Activated CD8-positive, alpha-beta T cell treated with anti-CD3 and anti-CD28 coated beads for 36 hours (primary cell): ENCODE measurements around the gene MAPKAPK5. TPM values are rescaled to one million over a fixed set of nuclear protein-coding genes. Genes with fewer than 3 reads are reported as not detected.
"Not testable (repeated sequence)": the region's sequence is repeated elsewhere in the genome, so short reads cannot be mapped to it uniquely, and the experiment has no call there.

ENCODE experiments used
- ATAC-seq: fragments of 200-7000 bp; cut with Tn5 transposase; one replicate; pipeline ENCODE4 v1.10.0; 2021; ENCODE audit warnings: mild to moderate bottlenecking, moderate library complexity
- CTCF ChIA-PET: fragments of 350-600 bp; sonication (Branson Sonifier 250); formaldehyde crosslinking; loops from one replicate; lab custom pipeline; 2021; ENCODE audit warnings: antibody characterized with exemption; lab: Charles Lee
- POLR2A ChIA-PET: fragments of 350-600 bp; sonication (Branson Sonifier 250); formaldehyde crosslinking; loops from one replicate; lab custom pipeline; 2021; ENCODE audit warnings: antibody characterized with exemption; lab: Charles Lee
- DNase-seq: peaks from one replicate; pipeline ENCODE4 v3.0.0-alpha.2; 2020
- H3K27ac Mint-ChIP-seq: one replicate; pipeline ENCODE4 v1.8.0; 2021; ENCODE audit warnings: mild to moderate bottlenecking, mixed read lengths
- H3K27me3 Mint-ChIP-seq: one replicate; pipeline ENCODE4 v1.8.0; 2021; ENCODE audit warnings: mixed read lengths
- H3K36me3 Mint-ChIP-seq: one replicate; pipeline ENCODE4 v1.8.0; 2021; ENCODE audit warnings: low read depth, mixed read lengths
- H3K4me1 Mint-ChIP-seq: one replicate; pipeline ENCODE4 v1.8.0; 2021; ENCODE audit warnings: low read depth, mixed read lengths
- H3K4me3 Mint-ChIP-seq: one replicate; pipeline ENCODE4 v1.8.0; 2021; ENCODE audit warnings: mild to moderate bottlenecking, moderate library complexity, mixed read lengths
- H3K9me3 Mint-ChIP-seq: one replicate; pipeline ENCODE4 v1.8.0; 2021; ENCODE audit warnings: mixed read lengths
- intact Hi-C: fragments of 100-400 bp; cut with micrococcal nuclease; formaldehyde crosslinking; loops from one replicate; pipeline ENCODE4 v1.10.0; 2022
- total RNA-seq, 2 experiments: library from RNA; stranded (reverse); gene quantifications; one replicate each; pipeline ENCODE4 v1.2.3, GENCODE V29; 2021
- TF ChIP-seq, protein P1 (sequence below): fragments of 200-600 bp; IDR thresholded peaks from one replicate; pipeline ENCODE4 v1.8.0; 2022; ENCODE audit warnings: antibody characterized with exemption, mild to moderate bottlenecking

The MAPKAPK5 gene
- total RNA-seq, 2 experiments from 2014 or later = 54.3 to 64.2 TPM

GRCh38 chr12:111816065-111816615 lies 25.9 kb upstream of the MAPKAPK5 start:
- TF ChIP-seq, protein P1, sequence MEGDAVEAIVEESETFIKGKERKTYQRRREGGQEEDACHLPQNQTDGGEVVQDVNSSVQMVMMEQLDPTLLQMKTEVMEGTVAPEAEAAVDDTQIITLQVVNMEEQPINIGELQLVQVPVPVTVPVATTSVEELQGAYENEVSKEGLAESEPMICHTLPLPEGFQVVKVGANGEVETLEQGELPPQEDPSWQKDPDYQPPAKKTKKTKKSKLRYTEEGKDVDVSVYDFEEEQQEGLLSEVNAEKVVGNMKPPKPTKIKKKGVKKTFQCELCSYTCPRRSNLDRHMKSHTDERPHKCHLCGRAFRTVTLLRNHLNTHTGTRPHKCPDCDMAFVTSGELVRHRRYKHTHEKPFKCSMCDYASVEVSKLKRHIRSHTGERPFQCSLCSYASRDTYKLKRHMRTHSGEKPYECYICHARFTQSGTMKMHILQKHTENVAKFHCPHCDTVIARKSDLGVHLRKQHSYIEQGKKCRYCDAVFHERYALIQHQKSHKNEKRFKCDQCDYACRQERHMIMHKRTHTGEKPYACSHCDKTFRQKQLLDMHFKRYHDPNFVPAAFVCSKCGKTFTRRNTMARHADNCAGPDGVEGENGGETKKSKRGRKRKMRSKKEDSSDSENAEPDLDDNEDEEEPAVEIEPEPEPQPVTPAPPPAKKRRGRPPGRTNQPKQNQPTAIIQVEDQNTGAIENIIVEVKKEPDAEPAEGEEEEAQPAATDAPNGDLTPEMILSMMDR = no peak
- no peak overlapping the region for H3K27ac Mint-ChIP-seq
- no peaks in the 10 kb centered on the region for H3K36me3 Mint-ChIP-seq
- CTCF ChIA-PET = interaction anchor here (1.1 to 1.7 kb wide), 5 partner anchors 10 to 62 kb away, joined by 3 to 5 read pairs (median 3); partner anchors contain the start of gene MAPKAPK5
- H3K4me1 Mint-ChIP-seq = peaks cover 10% of the 10 kb centered on the region
- no peaks in the 10 kb centered on the region for H3K9me3 Mint-ChIP-seq
- no peak for DNase-seq
- intact Hi-C loops = no loop called here
- no peaks in the 10 kb centered on the region for H3K27me3 Mint-ChIP-seq
- no peak overlapping the region for H3K4me3 Mint-ChIP-seq
- no peak for ATAC-seq
- POLR2A ChIA-PET = no interaction called here

DNA sequence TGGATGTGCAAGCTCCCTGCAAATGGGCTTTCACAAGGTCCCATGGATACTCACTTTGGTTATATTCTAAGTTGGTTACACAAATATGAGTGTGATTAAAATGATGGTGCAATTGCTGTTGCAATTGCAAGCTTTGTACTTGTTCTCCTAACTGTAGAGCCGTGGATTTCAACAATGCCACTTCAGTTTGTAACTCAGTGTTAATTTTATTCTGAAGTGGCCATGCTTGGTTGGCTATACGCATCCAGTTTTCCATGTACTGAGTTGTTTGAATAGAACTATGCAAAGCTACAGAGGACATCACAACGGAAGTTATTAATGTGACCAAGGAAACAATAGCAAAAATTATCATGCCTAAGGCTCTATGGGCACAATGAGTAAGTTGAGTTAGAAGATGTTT lies 25.1 kb upstream of the MAPKAPK5 start:
- H3K27me3 Mint-ChIP-seq, H3K27ac Mint-ChIP-seq, ATAC-seq, H3K4me3 Mint-ChIP-seq, DNase-seq, H3K9me3 Mint-ChIP-seq, H3K36me3 Mint-ChIP-seq, H3K4me1 Mint-ChIP-seq, intact Hi-C loops, POLR2A ChIA-PET: not testable (repeated sequence)
- CTCF ChIA-PET = interaction anchor here (1.1 to 1.4 kb wide), 3 partner anchors 10 to 63 kb away, joined by 3 to 4 read pairs (median 3); partner anchors contain the start of gene MAPKAPK5

DNA sequence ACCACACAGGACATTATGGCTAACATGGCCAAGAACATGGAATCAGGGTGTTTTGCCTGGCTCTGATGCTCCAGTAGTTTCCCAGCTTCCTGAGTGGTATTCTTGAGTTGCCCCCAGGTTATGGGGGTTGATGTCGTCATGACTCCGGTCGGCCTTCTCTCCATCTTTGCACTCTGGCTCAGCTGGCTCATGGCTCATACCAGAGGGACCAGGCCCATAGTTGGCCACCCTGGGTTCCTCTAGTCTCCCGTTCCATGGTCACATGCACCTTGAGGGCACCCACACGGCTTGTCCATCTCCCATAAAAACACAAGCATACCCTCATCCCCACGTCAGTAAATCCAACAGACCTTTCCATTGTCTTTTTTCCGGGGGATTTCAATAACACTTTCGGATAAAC lies 23.7 kb upstream of the MAPKAPK5 start:
- Mint-ChIP-seq H3K9me3 (no peaks in the 10 kb centered on the region), H3K4me3 (no peak overlapping the region), H3K27me3 (peaks cover 7% of the 10 kb centered on the region), H3K4me1 (peaks cover 2% of the 10 kb centered on the region), H3K27ac (no peak overlapping the region), H3K36me3 (no peaks in the 10 kb centered on the region)
- ChIA-PET CTCF (no interaction called here), POLR2A (interaction anchor here (1.1 kb wide), 1 partner anchor 133 kb away, joined by 3 read pairs; the partner anchor contains the start of genes ACAD10 and BRAP)
- no peak for ATAC-seq
- intact Hi-C loops = no loop called here
- TF ChIP-seq, protein P1 = no peak
- no peak for DNase-seq

DNA sequence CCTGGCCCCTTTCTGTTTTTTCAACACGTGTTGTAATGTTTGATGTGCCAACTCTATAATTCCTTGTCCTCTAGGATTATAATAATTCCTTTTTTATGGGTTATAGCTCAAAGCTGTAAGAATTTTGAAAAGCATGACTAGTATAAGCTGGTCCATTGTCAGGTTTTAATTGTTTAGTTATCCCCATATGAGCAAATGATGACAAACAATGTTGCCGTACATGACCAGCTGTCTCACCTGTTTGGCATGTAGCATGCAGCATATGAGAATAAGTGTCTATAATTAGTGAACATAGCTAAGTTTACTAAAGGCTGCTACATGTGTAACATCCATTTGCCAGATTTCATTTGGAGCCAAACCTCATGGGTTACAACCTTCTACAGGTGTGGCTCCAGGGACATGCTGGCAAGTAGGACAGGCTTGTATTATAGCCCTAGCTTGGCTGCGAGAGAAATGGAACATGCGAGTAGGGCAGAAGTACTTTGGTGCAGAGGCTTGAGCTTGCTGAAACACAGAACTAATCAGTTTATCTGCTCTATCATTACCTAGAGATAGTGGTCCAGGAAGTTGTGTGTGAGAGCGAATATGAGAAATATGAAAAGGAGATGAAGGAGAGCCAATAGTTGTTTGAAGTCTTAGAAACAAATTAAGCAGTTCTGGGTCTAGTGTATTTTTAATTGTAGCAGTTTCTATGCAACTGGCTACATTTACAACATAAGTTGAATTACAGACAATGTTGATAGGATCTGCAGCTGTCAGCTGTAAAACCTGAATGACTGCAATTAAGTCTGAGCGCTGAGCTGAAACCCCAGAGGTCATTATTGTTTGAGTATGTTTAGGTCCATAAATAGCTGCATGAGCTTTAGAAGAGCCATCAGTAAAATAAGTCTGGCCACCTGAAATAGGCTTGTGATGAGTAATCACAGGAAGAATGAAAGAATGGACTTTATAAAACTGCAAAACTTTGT lies 22.6 kb upstream of the MAPKAPK5 start:
- DNase-seq (no peak), ATAC-seq (no peak)
- H3K4me3 Mint-ChIP-seq = no peak overlapping the region
- TF ChIP-seq, protein P1 = no peak
- no peak overlapping the region for H3K27ac Mint-ChIP-seq
- ChIA-PET CTCF (no interaction called here), POLR2A (interaction anchor here (1.1 to 1.3 kb wide), 2 partner anchors 23 to 134 kb away, joined by 3 read pairs; partner anchors contain the start of genes ACAD10, BRAP and MAPKAPK5)
- H3K9me3 Mint-ChIP-seq = no peaks in the 10 kb centered on the region
- intact Hi-C loops = no loop called here
- no peaks in the 10 kb centered on the region for H3K36me3 Mint-ChIP-seq
- peaks cover 9% of the 10 kb centered on the region for H3K27me3 Mint-ChIP-seq
- H3K4me1 Mint-ChIP-seq = no peaks in the 10 kb centered on the region

- H3K4me1 Mint-ChIP-seq, CTCF ChIA-PET, POLR2A ChIA-PET, H3K36me3 Mint-ChIP-seq, H3K4me3 Mint-ChIP-seq, H3K9me3 Mint-ChIP-seq, ATAC-seq, H3K27me3 Mint-ChIP-seq, intact Hi-C loops, H3K27ac Mint-ChIP-seq, DNase-seq: not testable (repeated sequence)
These were observed 21.2 kb upstream of the MAPKAPK5 start for GRCh38 chr12:111820828-111821227.
